Measurements from ENCODE around the gene DHX15.

Gene DHX15

GRCh38 chr4:24605216-24605615 lies 20.9 kb upstream of the DHX15 start:
- no peaks in the 10 kb centered on the region for H3K36me3 ChIP-seq (ENCODE audit: control insufficient read depth, insufficient read depth, low read length)
- H3K79me2 ChIP-seq (ENCODE audit: control insufficient read depth, insufficient read depth, low read length): no peaks in the 10 kb centered on the region
- no peak overlapping the region for H3K4ac ChIP-seq (ENCODE audit: low read depth, low read length)
- H4K8ac ChIP-seq (ENCODE audit: low read depth, low read length): no peak overlapping the region
- no peak overlapping the region for H3K23ac ChIP-seq (ENCODE audit: low read length)
- no peaks in the 10 kb centered on the region for H3K4me1 ChIP-seq (ENCODE audit: control insufficient read depth, low read depth, low read length)
- no peak overlapping the region for H3K56ac ChIP-seq (ENCODE audit: low read length)
- H2BK120ac ChIP-seq (ENCODE audit: low read depth, low read length): no peak overlapping the region
- H3K27me3 ChIP-seq (ENCODE audit: insufficient read depth, low read length, poor library complexity): no peaks in the 10 kb centered on the region
- no peak overlapping the region for H2BK5ac ChIP-seq (ENCODE audit: low read length)
- DNase-seq: no peak
- H3K27ac ChIP-seq (ENCODE audit: low read depth, low read length): no peak overlapping the region
- H3K79me1 ChIP-seq (ENCODE audit: low read length): no peaks in the 10 kb centered on the region
- H3K4me3 ChIP-seq (ENCODE audit: low read length): no peak overlapping the region
- no peak overlapping the region for H3K4me2 ChIP-seq (ENCODE audit: low read length)
- no peak overlapping the region for H3K9ac ChIP-seq (ENCODE audit: low read length)
- no peak overlapping the region for H2BK15ac ChIP-seq (replicated peaks; ENCODE audit: low read depth)
- no peak overlapping the region for H2AK5ac ChIP-seq (ENCODE audit: low read length)
- no peak overlapping the region for H4K5ac ChIP-seq (ENCODE audit: low read length)
- no peak overlapping the region for H3K18ac ChIP-seq (ENCODE audit: low read length)

GRCh38 chr4:24604558-24605214 lies 20.3 kb upstream of the DHX15 start:
- no peak for DNase-seq
- H3K79me2 ChIP-seq (ENCODE audit: control insufficient read depth, insufficient read depth, low read length): no peaks in the 10 kb centered on the region
- no peak overlapping the region for H3K56ac ChIP-seq (ENCODE audit: low read length)
- H4K8ac ChIP-seq (ENCODE audit: low read depth, low read length): no peak overlapping the region
- H4K5ac ChIP-seq (ENCODE audit: low read length): no peak overlapping the region
- no peak overlapping the region for H3K4me2 ChIP-seq (ENCODE audit: low read length)
- H2BK15ac ChIP-seq (replicated peaks; ENCODE audit: low read depth): no peak overlapping the region
- H2BK120ac ChIP-seq (ENCODE audit: low read depth, low read length): no peak overlapping the region
- no peak overlapping the region for H3K4ac ChIP-seq (ENCODE audit: low read depth, low read length)
- H3K79me1 ChIP-seq (ENCODE audit: low read length): no peaks in the 10 kb centered on the region
- no peak overlapping the region for H3K4me3 ChIP-seq (ENCODE audit: low read length)
- H3K27me3 ChIP-seq (ENCODE audit: insufficient read depth, low read length, poor library complexity): no peaks in the 10 kb centered on the region
- H3K36me3 ChIP-seq (ENCODE audit: control insufficient read depth, insufficient read depth, low read length): no peaks in the 10 kb centered on the region
- H3K27ac ChIP-seq (ENCODE audit: low read depth, low read length): no peak overlapping the region
- no peak overlapping the region for H3K18ac ChIP-seq (ENCODE audit: low read length)
- H2AK5ac ChIP-seq (ENCODE audit: low read length): no peak overlapping the region
- H3K23ac ChIP-seq (ENCODE audit: low read length): no peak overlapping the region
- no CpG with 5 or more reads among the region's 4 CpGs for WGBS (ENCODE audit: extremely low coverage, insufficient coverage, low lambda C conversion rate)
- no peak overlapping the region for H3K9ac ChIP-seq (ENCODE audit: low read length)
- no peaks in the 10 kb centered on the region for H3K4me1 ChIP-seq (ENCODE audit: control insufficient read depth, low read depth, low read length)
- no peak overlapping the region for H2BK5ac ChIP-seq (ENCODE audit: low read length)

GRCh38 chr4:24603343-24603742 lies 19.0 kb upstream of the DHX15 start:
- no peaks in the 10 kb centered on the region for H3K36me3 ChIP-seq (ENCODE audit: control insufficient read depth, insufficient read depth, low read length)
- H3K4ac ChIP-seq (ENCODE audit: low read depth, low read length): no peak overlapping the region
- no peak overlapping the region for H2BK120ac ChIP-seq (ENCODE audit: low read depth, low read length)
- no peak overlapping the region for H2BK15ac ChIP-seq (replicated peaks; ENCODE audit: low read depth)
- H3K9ac ChIP-seq (ENCODE audit: low read length): no peak overlapping the region
- H4K5ac ChIP-seq (ENCODE audit: low read length): no peak overlapping the region
- no peak overlapping the region for H3K23ac ChIP-seq (ENCODE audit: low read length)
- no peak overlapping the region for H2BK5ac ChIP-seq (ENCODE audit: low read length)
- H4K8ac ChIP-seq (ENCODE audit: low read depth, low read length): no peak overlapping the region
- no peaks in the 10 kb centered on the region for H3K79me2 ChIP-seq (ENCODE audit: control insufficient read depth, insufficient read depth, low read length)
- WGBS (ENCODE audit: extremely low coverage, insufficient coverage, low lambda C conversion rate): no CpG with 5 or more reads among the region's 6 CpGs
- H3K4me1 ChIP-seq (ENCODE audit: control insufficient read depth, low read depth, low read length): no peaks in the 10 kb centered on the region
- no peaks in the 10 kb centered on the region for H3K79me1 ChIP-seq (ENCODE audit: low read length)
- no peak overlapping the region for H3K4me2 ChIP-seq (ENCODE audit: low read length)
- H3K18ac ChIP-seq (ENCODE audit: low read length): no peak overlapping the region
- no peak overlapping the region for H3K27ac ChIP-seq (ENCODE audit: low read depth, low read length)
- H3K56ac ChIP-seq (ENCODE audit: low read length): no peak overlapping the region
- H3K4me3 ChIP-seq (ENCODE audit: low read length): no peak overlapping the region
- H2AK5ac ChIP-seq (ENCODE audit: low read length): no peak overlapping the region
- H3K27me3 ChIP-seq (ENCODE audit: insufficient read depth, low read length, poor library complexity): no peaks in the 10 kb centered on the region
- DNase-seq: no peak

GRCh38 chr4:24601121-24601520 lies 16.8 kb upstream of the DHX15 start:
- H3K23ac ChIP-seq (ENCODE audit: low read length): no peak overlapping the region
- no peak overlapping the region for H3K4me3 ChIP-seq (ENCODE audit: low read length)
- DNase-seq: no peak
- no peaks in the 10 kb centered on the region for H3K36me3 ChIP-seq (ENCODE audit: control insufficient read depth, insufficient read depth, low read length)
- H3K27ac ChIP-seq (ENCODE audit: low read depth, low read length): no peak overlapping the region
- no peak overlapping the region for H3K4ac ChIP-seq (ENCODE audit: low read depth, low read length)
- no peaks in the 10 kb centered on the region for H3K27me3 ChIP-seq (ENCODE audit: insufficient read depth, low read length, poor library complexity)
- no peak overlapping the region for H2BK15ac ChIP-seq (replicated peaks; ENCODE audit: low read depth)
- no peak overlapping the region for H2BK5ac ChIP-seq (ENCODE audit: low read length)
- H3K79me1 ChIP-seq (ENCODE audit: low read length): no peaks in the 10 kb centered on the region
- H3K18ac ChIP-seq (ENCODE audit: low read length): no peak overlapping the region
- no CpG with 5 or more reads among the region's 1 CpG for WGBS (ENCODE audit: extremely low coverage, insufficient coverage, low lambda C conversion rate)
- no peak overlapping the region for H3K4me2 ChIP-seq (ENCODE audit: low read length)
- H3K56ac ChIP-seq (ENCODE audit: low read length): no peak overlapping the region
- H3K9ac ChIP-seq (ENCODE audit: low read length): no peak overlapping the region
- no peak overlapping the region for H4K8ac ChIP-seq (ENCODE audit: low read depth, low read length)
- H2AK5ac ChIP-seq (ENCODE audit: low read length): no peak overlapping the region
- H3K79me2 ChIP-seq (ENCODE audit: control insufficient read depth, insufficient read depth, low read length): no peaks in the 10 kb centered on the region
- no peaks in the 10 kb centered on the region for H3K4me1 ChIP-seq (ENCODE audit: control insufficient read depth, low read depth, low read length)
- H2BK120ac ChIP-seq (ENCODE audit: low read depth, low read length): no peak overlapping the region
- H4K5ac ChIP-seq (ENCODE audit: low read length): no peak overlapping the region

- no CpG with 5 or more reads among the region's 22 CpGs for WGBS (ENCODE audit: extremely low coverage, insufficient coverage, low lambda C conversion rate)
- no peak overlapping the region for H3K9ac ChIP-seq (ENCODE audit: low read length)
- no peak overlapping the region for H3K18ac ChIP-seq (ENCODE audit: low read length)
- no peak overlapping the region for H3K23ac ChIP-seq (ENCODE audit: low read length)
- H2BK15ac ChIP-seq (replicated peaks; ENCODE audit: low read depth): no peak overlapping the region
- no peaks in the 10 kb centered on the region for H3K4me1 ChIP-seq (ENCODE audit: control insufficient read depth, low read depth, low read length)
- H3K79me2 ChIP-seq (ENCODE audit: control insufficient read depth, insufficient read depth, low read length): no peaks in the 10 kb centered on the region
- no peak overlapping the region for H4K8ac ChIP-seq (ENCODE audit: low read depth, low read length)
- no peak overlapping the region for H4K5ac ChIP-seq (ENCODE audit: low read length)
- H3K4me2 ChIP-seq (ENCODE audit: low read length): no peak overlapping the region
- H3K36me3 ChIP-seq (ENCODE audit: control insufficient read depth, insufficient read depth, low read length): no peaks in the 10 kb centered on the region
- no peaks in the 10 kb centered on the region for H3K79me1 ChIP-seq (ENCODE audit: low read length)
- no peak overlapping the region for H2BK120ac ChIP-seq (ENCODE audit: low read depth, low read length)
- H3K27me3 ChIP-seq (ENCODE audit: insufficient read depth, low read length, poor library complexity): no peaks in the 10 kb centered on the region
- H3K4ac ChIP-seq (ENCODE audit: low read depth, low read length): no peak overlapping the region
- no peak overlapping the region for H3K27ac ChIP-seq (ENCODE audit: low read depth, low read length)
- no peak overlapping the region for H3K56ac ChIP-seq (ENCODE audit: low read length)
- DNase-seq: no peak
- H2BK5ac ChIP-seq (ENCODE audit: low read length): no peak overlapping the region
- H2AK5ac ChIP-seq (ENCODE audit: low read length): no peak overlapping the region
- H3K4me3 ChIP-seq (ENCODE audit: low read length): no peak overlapping the region
Measured at GRCh38 chr4:24599275-24599674, 14.9 kb upstream of the DHX15 start.

- H3K4ac ChIP-seq (ENCODE audit: low read depth, low read length): no peak overlapping the region
- no peak overlapping the region for H4K8ac ChIP-seq (ENCODE audit: low read depth, low read length)
- no peak overlapping the region for H3K56ac ChIP-seq (ENCODE audit: low read length)
- no peaks in the 10 kb centered on the region for H3K4me1 ChIP-seq (ENCODE audit: control insufficient read depth, low read depth, low read length)
- no peak overlapping the region for H2BK15ac ChIP-seq (replicated peaks; ENCODE audit: low read depth)
- H2BK120ac ChIP-seq (ENCODE audit: low read depth, low read length): no peak overlapping the region
- no peaks in the 10 kb centered on the region for H3K79me1 ChIP-seq (ENCODE audit: low read length)
- H3K27me3 ChIP-seq (ENCODE audit: insufficient read depth, low read length, poor library complexity): no peaks in the 10 kb centered on the region
- H3K23ac ChIP-seq (ENCODE audit: low read length): no peak overlapping the region
- H3K79me2 ChIP-seq (ENCODE audit: control insufficient read depth, insufficient read depth, low read length): no peaks in the 10 kb centered on the region
- H4K5ac ChIP-seq (ENCODE audit: low read length): no peak overlapping the region
- H2BK5ac ChIP-seq (ENCODE audit: low read length): no peak overlapping the region
- H3K9ac ChIP-seq (ENCODE audit: low read length): no peak overlapping the region
- WGBS (ENCODE audit: extremely low coverage, insufficient coverage, low lambda C conversion rate): no CpG with 5 or more reads among the region's 8 CpGs
- no peak overlapping the region for H2AK5ac ChIP-seq (ENCODE audit: low read length)
- no peak overlapping the region for H3K18ac ChIP-seq (ENCODE audit: low read length)
- H3K4me3 ChIP-seq (ENCODE audit: low read length): no peak overlapping the region
- no peak overlapping the region for H3K4me2 ChIP-seq (ENCODE audit: low read length)
- H3K36me3 ChIP-seq (ENCODE audit: control insufficient read depth, insufficient read depth, low read length): no peaks in the 10 kb centered on the region
- H3K27ac ChIP-seq (ENCODE audit: low read depth, low read length): no peak overlapping the region
- DNase-seq: no peak
Measured at GRCh38 chr4:24598025-24598424, 13.7 kb upstream of the DHX15 start.

All from mesendoderm (in vitro differentiated cells).